Neuronal stem cell (in vitro differentiated cells): ENCODE data around the gene MYO16.

Experiments
- DNase-seq: peaks from one replicate; pipeline ENCODE4 v3.0.0-alpha.2; 2013; ENCODE audit warnings: low spot score
- H2AFZ ChIP-seq: one replicate; pipeline ENCODE4 v1.6.1; 2013; ENCODE audit warnings: mild to moderate bottlenecking, low read length, inconsistent platforms
- H2AK5ac ChIP-seq: 2 replicates; pipeline ENCODE4 v1.6.1; 2013; ENCODE audit warnings: low read depth, mild to moderate bottlenecking, inconsistent platforms, low read length, moderate library complexity, mixed read lengths
- H2BK120ac ChIP-seq: 2 replicates; pipeline ENCODE4 v1.6.1; 2013; ENCODE audit warnings: low read depth, mild to moderate bottlenecking, inconsistent platforms, low read length, moderate library complexity, mixed read lengths
- H2BK12ac ChIP-seq: one replicate; pipeline ENCODE4 v1.6.1; 2013; ENCODE audit warnings: low read length, inconsistent platforms
- H2BK15ac ChIP-seq: 2 replicates; pipeline ENCODE4 v1.6.1; 2013; ENCODE audit warnings: mild to moderate bottlenecking, low read length, inconsistent platforms, mixed read lengths
- H2BK5ac ChIP-seq: one replicate; pipeline ENCODE4 v1.6.1; 2013; ENCODE audit warnings: inconsistent platforms, mild to moderate bottlenecking, low read length, moderate library complexity
- H3K14ac ChIP-seq: one replicate; pipeline ENCODE4 v1.6.1; 2013; ENCODE audit warnings: low read length, inconsistent platforms
- H3K18ac ChIP-seq: 2 replicates; pipeline ENCODE4 v1.6.1; 2013; ENCODE audit warnings: low read length, inconsistent platforms
- H3K23ac ChIP-seq: 2 replicates; pipeline ENCODE4 v1.6.1; 2013; ENCODE audit warnings: low read depth, mild to moderate bottlenecking, mixed read lengths, low read length, inconsistent platforms; ENCODE audit not compliant: poor library complexity
- H3K27ac ChIP-seq: replicated peaks from 3 replicates; pipeline ENCODE4 v1.5.1; 2013; ENCODE audit warnings: low read length, inconsistent platforms
- H3K27me3 ChIP-seq, 3 experiments: 2 replicates each; pipeline ENCODE4 v1.6.1; 2013; ENCODE audit warnings: low read length in 3 of 3, mild to moderate bottlenecking in 2 of 3, inconsistent platforms in 1 of 3, low read depth in 1 of 3, mixed read lengths in 1 of 3, moderate library complexity in 1 of 3; ENCODE audit not compliant: control insufficient read depth in 3 of 3, insufficient read depth in 3 of 3
- H3K36me3 ChIP-seq, 2 donors: replicated peaks in 1 of 2; 2 replicates each; pipeline ENCODE4 v1.6.1; 2013; ENCODE audit warnings: low read length in 2 of 2; ENCODE audit not compliant: control insufficient read depth in 2 of 2, insufficient read depth in 2 of 2
- H3K4ac ChIP-seq: 2 replicates; pipeline ENCODE4 v1.6.1; 2013; ENCODE audit warnings: inconsistent platforms, mild to moderate bottlenecking, low read length, moderate library complexity
- H3K4me1 ChIP-seq, 2 donors: 1 replicate in 1 of 2; 2 replicates in 1 of 2; pipeline ENCODE4 v1.6.1; 2013; ENCODE audit warnings: low read length in 2 of 2, low read depth in 1 of 2; ENCODE audit not compliant: control insufficient read depth in 2 of 2, insufficient read depth in 1 of 2
- H3K4me2 ChIP-seq: one replicate; pipeline ENCODE4 v1.6.1; 2013; ENCODE audit warnings: mild to moderate bottlenecking, low read length, inconsistent platforms; ENCODE audit not compliant: insufficient read depth, poor library complexity, severe bottlenecking
- H3K4me3 ChIP-seq, 2 donors: 2 replicates each; pipeline ENCODE4 v1.5.1; 2013; ENCODE audit warnings: low read length in 2 of 2, mild to moderate bottlenecking in 2 of 2, inconsistent platforms in 1 of 2, moderate library complexity in 1 of 2
- H3K79me1 ChIP-seq: one replicate; pipeline ENCODE4 v1.6.1; 2013; ENCODE audit warnings: low read depth, mild to moderate bottlenecking, inconsistent platforms, low read length, moderate library complexity
- H3K9ac ChIP-seq: one replicate; pipeline ENCODE4 v1.6.1; 2013; ENCODE audit warnings: mild to moderate bottlenecking, low read depth, low read length, inconsistent platforms; ENCODE audit not compliant: poor library complexity
- H3K9me3 ChIP-seq, 2 donors: replicated peaks in 1 of 2; 2 replicates each; pipeline versions ENCODE3 to v1.6.1; 2013; ENCODE audit warnings: low read length in 2 of 2, mild to moderate bottlenecking in 2 of 2, inconsistent platforms in 1 of 2, low read depth in 1 of 2, mixed read lengths in 1 of 2, moderate library complexity in 1 of 2; ENCODE audit not compliant: control insufficient read depth in 2 of 2, insufficient read depth in 1 of 2
- H4K8ac ChIP-seq: one replicate; pipeline ENCODE4 v1.6.1; 2013; ENCODE audit warnings: low read depth, mild to moderate bottlenecking, inconsistent platforms, low read length, moderate library complexity
- H4K91ac ChIP-seq: one replicate; pipeline ENCODE4 v1.6.1; 2013; ENCODE audit warnings: low read length, low read depth, mild to moderate bottlenecking, inconsistent platforms; ENCODE audit not compliant: poor library complexity
- WGBS, 2 donors: extraction: QIAGEN DNeasy Blood & Tissue Kit; methylation state at CpG; one replicate each; pipeline ENCODE4 v1.1.7; 2013; ENCODE audit warnings: missing lambda C conversion rate in 2 of 2, mixed read lengths in 1 of 2; ENCODE audit not compliant: insufficient read length in 2 of 2, insufficient replicate concordance in 1 of 2; ENCODE audit errors: extremely low coverage in 2 of 2; 5-methylcytosine and 5-hydroxymethylcytosine counted together

MYO16 gene

GRCh38 chr13:108776650-108777049 is 147.2 kb downstream of the MYO16 start:
- Histone ChIP-seq H3K36me3 (no peaks in the 10 kb centered on the region), H3K79me1 (no peaks in the 10 kb centered on the region), H3K14ac (no peak overlapping the region), H3K23ac (no peak overlapping the region), H2AK5ac (no peak overlapping the region), H2AFZ (no peak overlapping the region), H2BK12ac (no peak overlapping the region), H2BK120ac (no peak overlapping the region), H3K4me1 (peaks cover 2 to 9% of the 10 kb centered on the region in 2 donors), H3K4me3 (no peak overlapping the region), H3K9me3 (no peaks in the 10 kb centered on the region), H4K8ac (no peak overlapping the region), H4K91ac (no peak overlapping the region), H3K4ac (no peak overlapping the region), H3K9ac (no peak overlapping the region), H2BK15ac (no peak overlapping the region), H3K18ac (no peak overlapping the region), H3K27ac (no peak overlapping the region), H3K27me3 (no peaks in the 10 kb centered on the region), H2BK5ac (no peak overlapping the region), H3K4me2 (no peak overlapping the region)
- no peak for DNase-seq
- WGBS, 2 donors = no CpG with 5 or more reads among the region's 3 CpGs

- no peak overlapping the region for H2BK5ac ChIP-seq
- H3K9me3 ChIP-seq = no peaks in the 10 kb centered on the region
- H2AFZ ChIP-seq = no peak overlapping the region
- H4K91ac ChIP-seq = no peak overlapping the region
- H2BK120ac ChIP-seq = no peak overlapping the region
- peak; percentile 23 for DNase-seq
- no peak overlapping the region for H3K27ac ChIP-seq
- no peak overlapping the region for H2BK12ac ChIP-seq
- H3K27me3 ChIP-seq = no peaks in the 10 kb centered on the region
- H3K4me3 ChIP-seq = no peak overlapping the region
- no peak overlapping the region for H2BK15ac ChIP-seq
- no peak overlapping the region for H2AK5ac ChIP-seq
- no peak overlapping the region for H3K4me2 ChIP-seq
- WGBS, 2 donors = no CpG with 5 or more reads among the region's 9 CpGs
- no peak overlapping the region for H3K14ac ChIP-seq
- no peaks in the 10 kb centered on the region for H3K36me3 ChIP-seq
- H3K9ac ChIP-seq = no peak overlapping the region
- no peaks in the 10 kb centered on the region for H3K79me1 ChIP-seq
- no peak overlapping the region for H3K4ac ChIP-seq
- no peak overlapping the region for H3K18ac ChIP-seq
- no peak overlapping the region for H4K8ac ChIP-seq
- peaks cover 2 to 9% of the 10 kb centered on the region in 2 donors for H3K4me1 ChIP-seq
- H3K23ac ChIP-seq = no peak overlapping the region
Measured at GRCh38 chr13:108777421-108778420, 148.3 kb downstream of the MYO16 start.

GRCh38 chr13:108779308-108779707 is 149.9 kb downstream of the MYO16 start:
- Histone ChIP-seq H3K79me1 (no peaks in the 10 kb centered on the region), H2BK5ac (no peak overlapping the region), H2BK120ac (no peak overlapping the region), H2AFZ (no peak overlapping the region), H3K9ac (no peak overlapping the region), H2AK5ac (no peak overlapping the region), H3K36me3 (no peaks in the 10 kb centered on the region), H2BK15ac (no peak overlapping the region), H3K4me1 (peaks cover 2 to 9% of the 10 kb centered on the region in 2 donors), H3K9me3 (peaks cover 0 to 7% of the 10 kb centered on the region in 2 donors), H3K23ac (no peak overlapping the region), H2BK12ac (no peak overlapping the region), H3K4ac (no peak overlapping the region), H3K14ac (no peak overlapping the region), H4K8ac (no peak overlapping the region), H4K91ac (no peak overlapping the region), H3K4me2 (no peak overlapping the region), H3K18ac (no peak overlapping the region), H3K27me3 (no peaks in the 10 kb centered on the region), H3K4me3 (no peak overlapping the region), H3K27ac (no peak overlapping the region)
- no peak for DNase-seq
- WGBS, 2 donors = no CpG with 5 or more reads among the region's 2 CpGs

GRCh38 chr13:108780706-108781105 is 151.3 kb downstream of the MYO16 start:
- no CpG with 5 or more reads among the region's 3 CpGs for WGBS, 2 donors
- peaks cover 0 to 7% of the 10 kb centered on the region in 2 donors for H3K9me3 ChIP-seq
- DNase-seq = no peak
- H3K4me2 ChIP-seq = no peak overlapping the region
- H2BK12ac ChIP-seq = no peak overlapping the region
- H2AK5ac ChIP-seq = no peak overlapping the region
- no peak overlapping the region for H3K9ac ChIP-seq
- H3K36me3 ChIP-seq = no peaks in the 10 kb centered on the region
- H3K23ac ChIP-seq = no peak overlapping the region
- no peak overlapping the region for H2BK15ac ChIP-seq
- no peak overlapping the region for H3K18ac ChIP-seq
- no peak overlapping the region for H3K4me3 ChIP-seq
- no peak overlapping the region for H2BK5ac ChIP-seq
- no peak overlapping the region for H3K27ac ChIP-seq
- peaks cover 3 to 12% of the 10 kb centered on the region in 2 donors for H3K4me1 ChIP-seq
- no peak overlapping the region for H4K91ac ChIP-seq
- no peaks in the 10 kb centered on the region for H3K79me1 ChIP-seq
- no peak overlapping the region for H2AFZ ChIP-seq
- H3K14ac ChIP-seq = no peak overlapping the region
- H2BK120ac ChIP-seq = no peak overlapping the region
- H3K27me3 ChIP-seq = no peaks in the 10 kb centered on the region
- H3K4ac ChIP-seq = no peak overlapping the region
- no peak overlapping the region for H4K8ac ChIP-seq
